H9 (cell line): Measurements from ENCODE around the gene FXYD1. TPM values are rescaled to one million over a fixed set of nuclear protein-coding genes. Genes with fewer than 3 reads are reported as not detected.

ENCODE experiments used
- DNase-seq: peaks from one replicate; pipeline ENCODE4 v3.0.0-alpha.2; 2017
- H2AFZ ChIP-seq: one replicate; pipeline ENCODE4 v1.6.1; 2013; ENCODE audit warnings: mild to moderate bottlenecking, low read length, control low read depth, moderate library complexity
- H2AK5ac ChIP-seq: 2 replicates; pipeline ENCODE4 v1.6.1; 2013; ENCODE audit warnings: low read length, control low read depth, mixed read lengths; ENCODE audit not compliant: insufficient read length
- H2BK120ac ChIP-seq: one replicate; pipeline ENCODE4 v1.6.1; 2013; ENCODE audit warnings: low read depth, mild to moderate bottlenecking, low read length, control low read depth, inconsistent platforms; ENCODE audit not compliant: poor library complexity, severe bottlenecking
- H2BK12ac ChIP-seq: 2 replicates; pipeline ENCODE4 v1.6.1; 2013; ENCODE audit warnings: low read length, control low read depth, mixed read lengths, low read depth; ENCODE audit not compliant: insufficient read length
- H2BK15ac ChIP-seq: 2 replicates; pipeline ENCODE4 v1.6.1; 2013; ENCODE audit warnings: low read depth, low read length, control low read depth
- H2BK20ac ChIP-seq: one replicate; pipeline ENCODE4 v1.6.1; 2013; ENCODE audit warnings: low read depth, mild to moderate bottlenecking, low read length, control low read depth, inconsistent platforms; ENCODE audit not compliant: poor library complexity, severe bottlenecking
- H2BK5ac ChIP-seq: 2 replicates; pipeline ENCODE4 v1.6.1; 2013; ENCODE audit warnings: low read length, control low read depth, mixed read lengths; ENCODE audit not compliant: insufficient read length
- H3K14ac ChIP-seq: 2 replicates; pipeline ENCODE4 v1.6.1; 2013; ENCODE audit warnings: low read length, control low read depth; ENCODE audit not compliant: insufficient read depth
- H3K18ac ChIP-seq: 2 replicates; pipeline ENCODE4 v1.6.1; 2013; ENCODE audit warnings: low read depth, mild to moderate bottlenecking, mixed read lengths, low read length, control low read depth; ENCODE audit not compliant: insufficient read length
- H3K23ac ChIP-seq: 2 replicates; pipeline ENCODE4 v1.6.1; 2013; ENCODE audit warnings: low read length, control low read depth, mixed read lengths, low read depth; ENCODE audit not compliant: insufficient read length
- H3K23me2 ChIP-seq: 2 replicates; pipeline ENCODE4 v1.6.1; 2013; ENCODE audit warnings: low read depth, mild to moderate bottlenecking, mixed read lengths, low read length, control low read depth; ENCODE audit not compliant: insufficient read length, poor library complexity, severe bottlenecking
- H3K27ac ChIP-seq: 2 replicates; pipeline ENCODE4 v1.5.1; 2013; ENCODE audit warnings: low read length, control low read depth, mixed read lengths, low read depth; ENCODE audit not compliant: insufficient read length
- H3K27me3 ChIP-seq: 2 replicates; pipeline ENCODE4 v1.6.1; 2013; ENCODE audit warnings: low read length, control low read depth, inconsistent platforms; ENCODE audit not compliant: insufficient read depth
- H3K4ac ChIP-seq: 2 replicates; pipeline ENCODE4 v1.6.1; 2013; ENCODE audit warnings: low read depth, mild to moderate bottlenecking, control low read depth, inconsistent platforms, low read length, moderate library complexity
- H3K4me1 ChIP-seq: 2 replicates; pipeline ENCODE4 v1.6.1; 2013; ENCODE audit warnings: low read length, control low read depth, inconsistent platforms; ENCODE audit not compliant: insufficient read depth
- H3K4me2 ChIP-seq: 2 replicates; pipeline ENCODE4 v1.6.1; 2013; ENCODE audit warnings: low read length, control low read depth, mixed read lengths; ENCODE audit not compliant: insufficient read length, insufficient read depth
- H3K56ac ChIP-seq: 2 replicates; pipeline ENCODE4 v1.6.1; 2013; ENCODE audit warnings: low read depth, mild to moderate bottlenecking, mixed read lengths, low read length, control low read depth; ENCODE audit not compliant: insufficient read length
- H3K79me1 ChIP-seq: 2 replicates; pipeline ENCODE4 v1.6.1; 2013; ENCODE audit warnings: low read depth, mild to moderate bottlenecking, moderate library complexity, low read length, control low read depth, inconsistent platforms; ENCODE audit not compliant: insufficient read depth, poor library complexity, severe bottlenecking
- H3K79me2 ChIP-seq: 2 replicates; pipeline ENCODE4 v1.6.1; 2013; ENCODE audit warnings: low read length, control low read depth, inconsistent platforms; ENCODE audit not compliant: insufficient read depth
- H3K9ac ChIP-seq: 2 replicates; pipeline ENCODE4 v1.6.1; 2013; ENCODE audit warnings: low read length, control low read depth, mixed read lengths; ENCODE audit not compliant: insufficient read length; ENCODE audit errors: extremely low read depth
- H3K9me3 ChIP-seq: one replicate; pipeline ENCODE4 v1.6.1; 2013; ENCODE audit warnings: low read depth, low read length, inconsistent platforms; ENCODE audit not compliant: control insufficient read depth
- H3T11ph ChIP-seq: one replicate; pipeline ENCODE4 v1.6.1; 2013; ENCODE audit warnings: mild to moderate bottlenecking, low read length, control low read depth, inconsistent platforms
- H4K20me1 ChIP-seq: one replicate; pipeline ENCODE4 v1.6.1; 2013; ENCODE audit not compliant: control insufficient read depth, insufficient read length, insufficient read depth
- H4K5ac ChIP-seq: 2 replicates; pipeline ENCODE4 v1.6.1; 2013; ENCODE audit warnings: low read depth, mild to moderate bottlenecking, mixed read lengths, low read length, control low read depth; ENCODE audit not compliant: insufficient read length
- H4K8ac ChIP-seq: replicated peaks from 2 replicates; pipeline ENCODE4 v1.6.1; 2013; ENCODE audit warnings: low read length, control low read depth, mixed read lengths, low read depth; ENCODE audit not compliant: insufficient read length
- H4K91ac ChIP-seq: 2 replicates; pipeline ENCODE4 v1.6.1; 2013; ENCODE audit warnings: low read depth, mild to moderate bottlenecking, moderate library complexity, mixed read lengths, low read length, control low read depth; ENCODE audit not compliant: insufficient read length
- H3K27ac Mint-ChIP-seq, 3 experiments: 2 replicates in 2 of 3; 3 replicates in 1 of 3; pipeline ENCODE4 v1.8.0; 2020 to 2021; ENCODE audit warnings: mixed read lengths in 3 of 3, mild to moderate bottlenecking in 1 of 3, moderate library complexity in 1 of 3
- H3K27me3 Mint-ChIP-seq: 2 replicates; pipeline ENCODE4 v1.8.0; 2021; ENCODE audit warnings: low read depth, mild to moderate bottlenecking, moderate library complexity, mixed read lengths
- H3K36me3 Mint-ChIP-seq, 3 experiments: 2 replicates in 2 of 3; 3 replicates in 1 of 3; pipeline ENCODE4 v1.8.0; 2020 to 2021; ENCODE audit warnings: low read depth in 3 of 3, mixed read lengths in 3 of 3; ENCODE audit not compliant: insufficient read depth in 1 of 3
- H3K4me1 Mint-ChIP-seq, 2 experiments: 2 replicates each; pipeline ENCODE4 v1.8.0; 2020; ENCODE audit warnings: mixed read lengths in 2 of 2
- H3K4me3 Mint-ChIP-seq, 2 experiments: 2 replicates in 1 of 2; 3 replicates in 1 of 2; pipeline ENCODE4 v1.8.0; 2020 to 2021; ENCODE audit warnings: mild to moderate bottlenecking in 2 of 2, mixed read lengths in 2 of 2, moderate library complexity in 1 of 2
- H3K9me3 Mint-ChIP-seq, 2 experiments: 2 replicates in 1 of 2; 3 replicates in 1 of 2; pipeline ENCODE4 v1.8.0; 2020; ENCODE audit warnings: mild to moderate bottlenecking in 2 of 2, mixed read lengths in 2 of 2, moderate library complexity in 1 of 2
- CTCF ChIP-seq: fragments of 200-600 bp; sonication (generic); conservative IDR thresholded peaks from 3 replicates; pipeline ENCODE4 v1.8.0; 2021; ENCODE audit warnings: antibody characterized with exemption, mild to moderate bottlenecking
- WGBS: extraction: QIAGEN DNeasy Blood & Tissue Kit; methylation state at CpG from one replicate; pipeline ENCODE4 v1.1.7; 2013; ENCODE audit warnings: missing lambda C conversion rate, low lambda C conversion rate, mixed read lengths; ENCODE audit not compliant: insufficient read length; ENCODE audit errors: extremely low coverage; 5-methylcytosine and 5-hydroxymethylcytosine counted together
- total RNA-seq: library from RNA; stranded (reverse); gene quantifications from 2 replicates; pipeline ENCODE4 v1.2.1, GENCODE V29; 2021

Gene FXYD1
- total RNA-seq, 1 experiment from 2014 or later, result 7.7 TPM

- no peak overlapping the region for H4K91ac ChIP-seq
- no peak for DNase-seq
- no peak overlapping the region; a peak in 1 of 7 replicates for H3K27ac Mint-ChIP-seq
- H4K5ac ChIP-seq, result no peak overlapping the region
- H3K27me3 ChIP-seq, result no peaks in the 10 kb centered on the region
- peaks cover 10% of the 10 kb centered on the region for H3K27me3 Mint-ChIP-seq
- H3K23ac ChIP-seq, result no peak overlapping the region
- H4K8ac ChIP-seq, result no peak overlapping the region
- H3K4me1 Mint-ChIP-seq, result peaks cover 45 to 62% of the 10 kb centered on the region in 2 experiments
- H3K27ac ChIP-seq, result no peak overlapping the region
- H3K4me3 Mint-ChIP-seq, result no peak overlapping the region; a peak in 1 of 5 replicates
- H3K4ac ChIP-seq, result no peak overlapping the region
- no peaks in the 10 kb centered on the region; the same call in 1 of the 2 replicates for H3K4me1 ChIP-seq
- no CpG with 5 or more reads among the region's 9 CpGs for WGBS
- no peak overlapping the region for H3T11ph ChIP-seq
- no peak overlapping the region for H2BK15ac ChIP-seq
- H2BK20ac ChIP-seq, result no peak overlapping the region
- no peak overlapping the region for H2BK5ac ChIP-seq
- no peaks in the 10 kb centered on the region for H3K9me3 Mint-ChIP-seq
- H4K20me1 ChIP-seq, result no peaks in the 10 kb centered on the region
- H3K36me3 Mint-ChIP-seq, result no peaks in the 10 kb centered on the region
- H3K79me2 ChIP-seq, result no peaks in the 10 kb centered on the region
- no peak overlapping the region for H3K56ac ChIP-seq
- H3K9ac ChIP-seq, result no peak overlapping the region
- no peak overlapping the region for H3K18ac ChIP-seq
- no peaks in the 10 kb centered on the region for H3K9me3 ChIP-seq
- no peak overlapping the region for H3K14ac ChIP-seq
- no peak for TF ChIP-seq CTCF
- no peaks in the 10 kb centered on the region for H3K79me1 ChIP-seq
- no peak overlapping the region for H2BK120ac ChIP-seq
- no peak overlapping the region for H2BK12ac ChIP-seq
- H2AK5ac ChIP-seq, result no peak overlapping the region
- no peaks in the 10 kb centered on the region for H3K23me2 ChIP-seq
- H2AFZ ChIP-seq, result no peak overlapping the region
- no peak overlapping the region for H3K4me2 ChIP-seq
Measured at GRCh38 chr19:35119578-35120155, 19.0 kb upstream of the FXYD1 start.
